ENCODE results near the gene MESP2.

- TF ChIP-seq CTCF (IDR thresholded peaks at IDR 0.05), result no peak
- no peak for TF ChIP-seq POLR2A (IDR thresholded peaks at IDR 0.05)
These were observed 4.5 kb downstream of the MESP2 start for GRCh38 chr15:89780601-89781000.
